HG03066 (cell line): Measurements from ENCODE around the gene MTUS2.
"Not testable (repeated sequence)": the region's sequence is repeated elsewhere in the genome, so short reads cannot be mapped to it uniquely, and the experiment has no call there.

Experiments
- ATAC-seq: cut with Tn5 transposase; IDR thresholded peaks from one replicate; pipeline ENCODE4 v1.9.1; 2021; ENCODE audit warnings: low read depth; ENCODE audit not compliant: unreplicated experiment

Gene MTUS2

DNA sequence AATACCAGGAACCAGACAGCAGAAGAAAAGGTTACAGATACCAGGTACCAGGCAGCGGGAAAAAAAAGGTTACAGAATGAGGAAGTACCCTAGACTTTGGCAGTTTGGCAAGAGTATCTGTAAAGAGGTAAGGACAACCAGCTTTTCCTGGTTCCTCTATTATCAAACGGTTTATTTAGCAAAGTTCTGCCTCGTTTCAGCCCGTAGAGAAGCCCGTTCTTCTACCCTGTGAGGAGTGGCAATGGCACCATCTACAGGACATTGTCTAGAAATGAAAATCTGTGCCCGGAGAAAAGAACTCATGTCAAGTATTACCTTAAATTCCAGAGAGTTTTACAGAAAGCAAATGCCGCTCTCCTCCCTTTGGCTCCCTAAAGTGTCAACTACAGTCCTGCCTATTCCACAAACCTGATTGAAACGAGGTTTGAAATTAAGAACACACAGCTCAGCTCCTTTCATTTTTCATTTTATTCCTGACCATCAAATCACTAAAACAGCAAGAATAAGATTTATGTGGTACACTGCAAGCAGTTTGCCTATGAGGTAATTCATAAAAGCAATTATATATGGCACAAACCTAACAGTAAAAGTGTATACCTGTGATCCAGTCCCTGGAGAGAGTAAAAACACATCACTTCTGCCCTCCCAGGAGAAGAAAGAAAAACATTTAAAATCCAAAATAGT, 549.1 kb downstream of the MTUS2 start:
- ATAC-seq = no peak

DNA sequence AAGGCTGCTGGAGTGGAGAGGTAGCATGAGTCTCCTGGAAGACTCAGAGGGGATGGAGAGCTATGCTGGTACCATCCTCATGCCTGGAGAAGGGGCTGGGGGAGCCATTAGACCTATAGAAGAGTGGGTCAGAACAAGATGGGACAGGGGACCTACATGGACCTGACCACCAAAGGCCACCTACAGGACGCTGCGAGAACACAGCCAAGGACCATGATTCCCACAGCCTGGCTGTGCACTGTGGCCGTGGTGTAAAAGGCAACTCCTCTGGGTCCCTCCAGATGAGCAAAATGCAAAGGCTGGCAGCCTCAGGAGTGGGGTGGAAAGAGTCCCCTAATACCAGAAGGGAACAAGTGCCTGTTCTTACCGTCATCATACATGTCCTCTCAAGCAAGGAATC, 559.1 kb downstream of the MTUS2 start:
- ATAC-seq = no peak

DNA sequence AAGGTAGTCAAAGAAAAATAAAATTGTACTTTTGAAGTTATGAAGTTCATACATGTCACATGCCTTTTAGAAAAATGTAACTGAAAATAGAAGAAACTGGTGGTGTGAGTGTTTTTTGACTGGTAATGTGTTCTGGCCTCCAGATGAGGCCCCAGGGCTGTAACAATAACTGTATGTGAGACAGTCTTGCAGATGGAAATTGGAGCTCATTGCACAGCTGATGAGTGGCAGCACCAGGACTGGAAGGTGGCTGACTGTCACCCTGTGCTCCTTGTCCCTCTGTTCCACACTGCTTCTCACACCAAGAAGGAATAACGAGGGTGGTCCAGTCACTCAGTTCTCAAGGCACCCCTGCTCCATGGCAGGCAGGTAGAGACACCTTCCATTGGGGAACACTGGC, 559.7 kb downstream of the MTUS2 start:
- no peak for ATAC-seq

DNA sequence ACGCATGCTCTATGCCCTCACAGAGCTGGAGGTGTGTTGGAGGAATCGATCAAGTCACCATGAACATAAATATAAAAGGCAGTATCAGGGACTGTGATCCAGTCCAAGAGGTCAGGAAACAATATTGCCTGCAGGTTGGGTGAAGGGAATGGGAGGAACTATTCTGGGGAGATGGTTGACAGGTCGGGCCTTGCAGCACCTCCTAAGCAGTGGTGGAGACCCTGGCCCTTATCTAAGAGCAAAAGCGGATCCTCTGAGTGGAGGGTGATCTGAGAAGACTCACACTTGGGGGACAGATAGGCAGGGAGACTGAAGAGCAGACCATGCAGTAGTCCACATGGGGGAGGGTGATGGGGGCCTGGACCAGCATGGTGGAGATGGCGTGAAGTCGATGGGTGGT, 561.9 kb downstream of the MTUS2 start:
- no peak for ATAC-seq

GRCh38 chr13:29383476-29383875, 563.3 kb downstream of the MTUS2 start:
- ATAC-seq = no peak

GRCh38 chr13:29384466-29384865, 564.3 kb downstream of the MTUS2 start:
- no peak for ATAC-seq

DNA sequence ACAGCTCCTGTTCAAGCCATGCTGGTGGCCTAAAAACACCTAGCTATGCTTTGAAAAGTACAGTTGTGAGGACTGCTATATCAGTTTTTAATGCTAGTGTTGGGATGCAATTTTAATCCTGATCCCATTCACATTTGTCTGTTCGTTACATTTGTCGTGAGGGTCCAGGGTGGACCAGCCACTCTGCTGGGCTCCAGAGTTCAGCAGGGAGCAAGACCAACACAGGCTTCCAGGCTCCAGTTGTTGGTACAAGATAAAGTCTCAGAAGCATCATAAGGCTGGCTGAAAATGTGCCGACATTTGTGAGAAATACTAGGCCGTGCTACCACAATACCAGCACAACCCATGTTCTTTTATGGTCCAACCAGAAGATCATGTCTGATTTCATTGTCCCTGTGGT, 564.7 kb downstream of the MTUS2 start:
- no peak for ATAC-seq

GRCh38 chr13:29386246-29386645, 566.1 kb downstream of the MTUS2 start:
- ATAC-seq = no peak

DNA sequence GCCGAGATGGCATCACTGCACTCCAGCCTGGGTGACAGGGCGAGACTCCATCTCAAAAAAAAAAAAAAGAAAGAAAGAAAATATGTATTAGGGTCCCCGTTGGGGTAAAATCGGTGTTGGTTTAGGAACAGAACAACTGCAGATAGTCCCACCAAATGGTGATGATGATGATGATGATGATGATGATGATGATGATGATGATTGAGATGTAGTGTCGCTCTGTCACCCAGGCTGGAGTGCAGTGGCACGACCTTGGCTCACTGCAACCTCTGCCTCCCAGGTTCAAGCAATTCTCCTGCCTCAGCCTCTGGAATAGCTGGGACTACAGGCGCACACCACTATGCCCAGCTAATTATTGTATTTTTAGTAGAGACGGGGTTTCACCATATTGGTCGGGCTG, 570.5 kb downstream of the MTUS2 start:
- not testable (repeated sequence) for ATAC-seq

GRCh38 chr13:29396446-29396845, 576.3 kb downstream of the MTUS2 start:
- no peak for ATAC-seq

- ATAC-seq = no peak
Measured at GRCh38 chr13:29397265-29397664, 577.1 kb downstream of the MTUS2 start.

GRCh38 chr13:29402166-29402636, 582.1 kb downstream of the MTUS2 start:
- no peak for ATAC-seq

- no peak for ATAC-seq
Measured at GRCh38 chr13:29405401-29405800, 585.3 kb downstream of the MTUS2 start.

- ATAC-seq = no peak
Measured at GRCh38 chr13:29411481-29411880, 591.3 kb downstream of the MTUS2 start.

DNA sequence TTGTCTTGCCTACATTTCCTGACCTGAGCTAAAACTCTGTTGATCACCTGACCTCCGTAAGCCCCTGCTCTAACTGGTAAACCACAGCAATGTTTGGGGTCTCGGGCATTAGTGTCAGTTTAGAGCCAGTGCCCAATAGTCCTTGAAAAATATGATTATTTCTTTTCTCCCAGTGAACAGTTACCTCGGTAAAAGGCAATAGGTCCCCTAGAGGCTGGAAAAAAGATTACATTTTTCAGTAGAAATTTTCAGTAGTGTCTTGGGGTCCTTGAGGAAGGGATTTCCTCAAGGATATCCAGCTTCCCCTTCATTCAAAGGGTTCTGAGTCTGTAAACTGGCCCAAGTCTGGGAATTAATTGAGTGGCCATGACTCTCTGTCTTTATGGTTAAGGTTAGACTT, 597.9 kb downstream of the MTUS2 start:
- ATAC-seq = no peak

DNA sequence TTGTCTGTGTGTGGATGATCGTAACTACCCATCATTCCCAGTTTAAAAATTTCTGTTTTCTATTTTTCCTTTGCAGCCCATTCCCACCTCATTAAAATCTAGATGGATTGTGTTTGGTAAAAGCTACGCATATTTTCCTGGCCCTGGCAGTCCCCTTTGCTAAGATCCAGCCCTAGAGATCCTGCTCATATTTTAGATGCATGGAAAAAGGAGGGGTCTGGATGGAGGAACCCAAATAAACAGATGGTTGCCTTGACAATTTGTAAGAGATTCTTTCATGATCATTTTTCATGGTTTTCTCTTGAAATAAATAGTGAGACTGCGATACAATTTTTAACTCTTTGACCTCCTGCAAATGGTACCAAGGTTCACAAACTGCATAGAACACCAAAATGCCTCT, 601.0 kb downstream of the MTUS2 start:
- ATAC-seq = no peak

DNA sequence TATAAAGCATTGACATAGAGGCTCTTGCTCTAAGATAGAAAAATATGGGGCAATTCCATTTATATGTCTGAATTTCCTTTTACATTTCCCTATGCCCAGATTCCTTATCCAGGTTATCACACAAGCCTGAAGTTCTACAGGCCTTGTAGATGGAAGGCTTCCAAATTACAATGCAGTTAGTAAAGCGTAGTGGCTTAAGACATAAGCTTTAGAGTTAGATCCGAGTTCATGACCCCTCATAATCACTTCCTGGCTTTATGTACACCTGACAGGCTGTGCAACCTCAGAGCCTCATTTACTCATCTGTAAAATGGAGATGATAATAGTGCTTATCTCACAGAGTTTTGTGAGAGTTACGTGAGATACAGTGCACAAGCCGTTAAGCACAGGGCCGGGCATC, 601.9 kb downstream of the MTUS2 start:
- no peak for ATAC-seq

GRCh38 chr13:29423050-29423449, 602.9 kb downstream of the MTUS2 start:
- no peak for ATAC-seq

DNA sequence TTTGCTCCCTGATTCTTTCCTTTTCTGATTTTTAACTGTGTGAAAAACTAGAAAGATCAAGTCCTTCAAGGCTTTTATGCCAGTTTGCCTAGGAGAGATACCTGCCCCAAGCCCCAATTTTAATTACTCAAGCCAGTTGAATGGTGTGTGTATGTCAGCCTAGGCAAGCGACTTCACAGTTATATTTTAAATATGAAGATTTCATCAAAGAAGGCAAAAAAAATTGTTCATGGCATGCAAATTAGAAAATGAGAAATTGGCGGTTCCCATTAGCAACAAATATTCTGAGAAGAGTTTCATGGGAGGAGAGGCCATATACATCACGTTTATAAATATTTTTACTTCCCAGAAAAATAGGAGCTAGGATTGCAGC, 607.8 kb downstream of the MTUS2 start:
- ATAC-seq = no peak

DNA sequence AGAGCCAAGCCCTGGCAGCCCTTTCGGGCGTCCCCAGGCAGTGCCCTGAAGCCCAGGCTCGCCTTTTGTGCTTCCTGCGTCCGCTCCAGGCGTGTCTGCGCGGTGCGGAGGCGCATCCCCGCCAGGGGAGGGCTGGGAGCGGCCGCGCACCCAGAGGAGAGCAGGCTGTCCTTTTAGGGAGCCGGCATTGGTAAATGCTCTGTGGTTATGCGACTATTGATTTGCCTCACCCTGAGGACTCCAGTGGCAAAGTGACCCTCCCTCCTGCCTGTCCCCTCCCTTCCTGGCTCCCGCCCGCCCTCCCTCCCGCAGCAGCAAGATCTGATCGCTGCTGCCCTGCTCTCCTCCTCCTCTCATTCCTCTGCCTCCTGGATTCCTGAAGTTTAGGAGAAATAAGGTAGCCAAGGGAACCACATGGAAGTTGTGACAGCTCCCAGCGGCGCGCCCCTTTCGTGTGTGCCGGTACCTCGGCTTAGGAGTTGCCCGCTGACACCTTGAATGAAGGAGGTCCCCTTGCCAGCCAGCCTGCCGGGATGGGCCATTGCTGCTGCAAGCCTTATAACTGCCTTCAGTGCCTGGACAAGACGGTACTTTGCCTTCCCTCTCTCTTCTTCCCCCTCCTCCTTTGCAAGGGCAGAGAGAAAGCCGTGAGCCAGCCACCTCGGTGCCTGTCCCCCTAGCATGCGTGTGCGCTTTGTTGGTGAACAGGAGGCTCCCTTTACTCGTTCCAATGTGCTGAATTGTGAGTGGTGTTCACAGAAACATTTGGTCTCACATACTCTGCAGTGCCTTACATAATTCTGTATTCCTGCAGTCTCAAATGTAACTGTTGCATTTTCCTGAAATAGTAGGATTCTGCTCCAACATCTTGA, 608.4 kb downstream of the MTUS2 start:
- ATAC-seq = no peak

- no peak for ATAC-seq
Measured at GRCh38 chr13:29429286-29429900, 609.3 kb downstream of the MTUS2 start.
